Measurements from ENCODE around the gene CEND1.

DNA sequence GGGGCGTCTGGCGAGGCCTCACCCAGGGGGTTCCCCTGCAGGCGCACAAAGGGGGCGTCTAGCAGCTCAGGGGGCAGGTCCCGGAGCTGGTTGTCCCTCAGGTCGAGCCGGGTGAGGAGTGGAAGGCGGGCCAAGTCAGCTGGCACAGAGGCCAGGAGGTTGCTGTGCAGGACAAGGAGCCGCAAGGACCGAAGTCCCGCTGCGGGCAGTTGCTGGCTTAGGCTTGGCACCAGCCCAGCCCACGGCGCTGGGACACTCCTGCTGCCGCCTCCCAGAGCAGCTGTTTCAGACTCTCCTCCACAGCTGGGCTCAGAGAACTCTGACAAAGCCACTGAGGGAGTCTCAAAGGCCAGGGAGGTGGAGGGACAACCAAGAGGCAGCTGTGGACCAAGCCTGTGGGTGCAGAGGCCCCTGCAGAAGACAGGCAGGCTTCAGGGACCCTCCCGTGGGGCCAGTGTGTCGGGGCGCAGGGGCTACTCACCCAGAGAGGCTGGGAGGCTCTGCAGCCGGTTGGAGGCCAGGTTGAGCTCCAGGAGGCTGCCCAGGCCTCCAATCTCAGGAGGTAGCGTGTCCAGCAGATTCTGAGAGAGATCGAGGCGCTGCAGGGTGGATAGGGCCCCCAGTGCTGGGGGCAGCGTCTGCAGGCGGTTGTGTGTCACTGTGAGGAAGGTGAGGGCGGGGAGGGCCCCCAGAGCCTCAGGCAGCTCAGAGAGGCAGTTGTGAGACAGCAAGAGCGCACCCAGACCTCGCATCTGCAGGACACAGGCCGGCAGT, 13.0 kb upstream of the CEND1 start:
- TF ChIP-seq, protein P1, sequence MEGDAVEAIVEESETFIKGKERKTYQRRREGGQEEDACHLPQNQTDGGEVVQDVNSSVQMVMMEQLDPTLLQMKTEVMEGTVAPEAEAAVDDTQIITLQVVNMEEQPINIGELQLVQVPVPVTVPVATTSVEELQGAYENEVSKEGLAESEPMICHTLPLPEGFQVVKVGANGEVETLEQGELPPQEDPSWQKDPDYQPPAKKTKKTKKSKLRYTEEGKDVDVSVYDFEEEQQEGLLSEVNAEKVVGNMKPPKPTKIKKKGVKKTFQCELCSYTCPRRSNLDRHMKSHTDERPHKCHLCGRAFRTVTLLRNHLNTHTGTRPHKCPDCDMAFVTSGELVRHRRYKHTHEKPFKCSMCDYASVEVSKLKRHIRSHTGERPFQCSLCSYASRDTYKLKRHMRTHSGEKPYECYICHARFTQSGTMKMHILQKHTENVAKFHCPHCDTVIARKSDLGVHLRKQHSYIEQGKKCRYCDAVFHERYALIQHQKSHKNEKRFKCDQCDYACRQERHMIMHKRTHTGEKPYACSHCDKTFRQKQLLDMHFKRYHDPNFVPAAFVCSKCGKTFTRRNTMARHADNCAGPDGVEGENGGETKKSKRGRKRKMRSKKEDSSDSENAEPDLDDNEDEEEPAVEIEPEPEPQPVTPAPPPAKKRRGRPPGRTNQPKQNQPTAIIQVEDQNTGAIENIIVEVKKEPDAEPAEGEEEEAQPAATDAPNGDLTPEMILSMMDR (IDR thresholded peaks at IDR 0.05; ENCODE audit: low read depth, low read length), result no peak
- no peak for TF ChIP-seq POLR2A (IDR thresholded peaks at IDR 0.05; ENCODE audit: extremely low read depth, insufficient read length)
- TF ChIP-seq, protein P2, sequence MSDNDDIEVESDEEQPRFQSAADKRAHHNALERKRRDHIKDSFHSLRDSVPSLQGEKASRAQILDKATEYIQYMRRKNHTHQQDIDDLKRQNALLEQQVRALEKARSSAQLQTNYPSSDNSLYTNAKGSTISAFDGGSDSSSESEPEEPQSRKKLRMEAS (IDR thresholded peaks at IDR 0.05; ENCODE audit: low read depth, low read length), result no peak
